CD4-positive, alpha-beta T cell treated with Interferon gamma for 1 hour (primary cell): Measurements from ENCODE around the gene SEC14L2.
"Not testable (repeated sequence)": the region's sequence is repeated elsewhere in the genome, so short reads cannot be mapped to it uniquely, and the experiment has no call there.

Experiments
- DNase-seq: peaks from one replicate; pipeline ENCODE4 v3.0.0-alpha.2; 2020

SEC14L2 gene

GRCh38 chr22:30430933-30431332, 34.1 kb downstream of the SEC14L2 start:
- no peak for DNase-seq

GRCh38 chr22:30432096-30432495, 35.3 kb downstream of the SEC14L2 start:
- DNase-seq: no peak

- DNase-seq: no peak
Observed at GRCh38 chr22:30432520-30432919, 35.7 kb downstream of the SEC14L2 start.

GRCh38 chr22:30433227-30433626, 36.4 kb downstream of the SEC14L2 start:
- no peak for DNase-seq

GRCh38 chr22:30433773-30434172, 37.0 kb downstream of the SEC14L2 start:
- DNase-seq: no peak

GRCh38 chr22:30434843-30435242, 38.0 kb downstream of the SEC14L2 start:
- no peak for DNase-seq

- DNase-seq: peak; percentile 97
Observed at GRCh38 chr22:30435674-30436126, 38.9 kb downstream of the SEC14L2 start.

GRCh38 chr22:30436196-30436595, 39.4 kb downstream of the SEC14L2 start:
- no peak for DNase-seq

- DNase-seq: no peak
Observed at GRCh38 chr22:30438559-30438958, 41.7 kb downstream of the SEC14L2 start.

- no peak for DNase-seq
Observed at GRCh38 chr22:30439226-30439625, 42.4 kb downstream of the SEC14L2 start.

- no peak for DNase-seq
Observed at GRCh38 chr22:30439836-30440235, 43.0 kb downstream of the SEC14L2 start.

GRCh38 chr22:30441088-30441487, 44.3 kb downstream of the SEC14L2 start:
- no peak for DNase-seq

- peak; percentile 52 for DNase-seq
Observed at GRCh38 chr22:30444632-30445437, 48.0 kb downstream of the SEC14L2 start.

GRCh38 chr22:30445438-30446145, 48.8 kb downstream of the SEC14L2 start:
- DNase-seq: no peak

- DNase-seq: no peak
Observed at GRCh38 chr22:30447656-30448055, 50.8 kb downstream of the SEC14L2 start.

GRCh38 chr22:30451488-30451887, 54.7 kb downstream of the SEC14L2 start:
- not testable (repeated sequence) for DNase-seq

GRCh38 chr22:30452861-30453260, 56.0 kb downstream of the SEC14L2 start:
- no peak for DNase-seq

GRCh38 chr22:30453731-30454510, 57.1 kb downstream of the SEC14L2 start:
- DNase-seq: no peak

GRCh38 chr22:30455075-30455840, 58.4 kb downstream of the SEC14L2 start:
- DNase-seq: no peak

GRCh38 chr22:30457981-30458380, 61.2 kb downstream of the SEC14L2 start:
- no peak for DNase-seq

- no peak for DNase-seq
Observed at GRCh38 chr22:30459181-30460052, 62.6 kb downstream of the SEC14L2 start.

GRCh38 chr22:30460147-30460546, 63.3 kb downstream of the SEC14L2 start:
- no peak for DNase-seq
